Measurements from ENCODE around the gene PHF5A.

- TF ChIP-seq CTCF (IDR thresholded peaks at IDR 0.05) (no peak), POLR2A (IDR thresholded peaks at IDR 0.05) (no peak)
These were observed 35.9 kb upstream of the PHF5A start for GRCh38 chr22:41504397-41504796.

Measured in lower leg skin (tissue), 3 donors.